Limb (tissue), 2 donors: ENCODE results near the gene SUSD2.
"Not testable (repeated sequence)": the region's sequence is repeated elsewhere in the genome, so short reads cannot be mapped to it uniquely, and the experiment has no call there.

Experiments
- DNase-seq, 2 donors: peaks; one replicate each; pipeline ENCODE4 v3.0.0-alpha.2; 2016; ENCODE audit errors: extremely low spot score in 2 of 2

The SUSD2 gene

DNA sequence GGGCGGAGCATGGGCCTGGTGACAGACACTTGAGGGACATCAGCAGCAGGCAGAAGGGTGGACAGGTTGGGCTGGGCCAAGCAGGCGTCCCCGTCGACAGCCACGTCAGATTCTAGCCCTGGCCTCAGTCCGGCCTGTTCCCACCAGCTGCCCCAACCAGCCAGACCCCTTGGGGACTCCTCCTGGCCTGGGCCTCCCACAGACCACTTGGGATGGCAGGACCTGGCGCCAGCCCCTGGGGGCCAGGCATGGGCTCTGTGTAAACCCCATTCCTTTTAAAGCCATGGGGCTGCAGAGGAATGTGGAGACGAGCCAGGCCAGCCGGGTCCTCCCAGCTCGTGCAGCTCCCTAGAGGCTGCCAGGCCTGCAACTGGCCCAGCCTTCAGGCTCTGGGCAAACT is 4.7 kb upstream of the SUSD2 start:
- no peak for DNase-seq

DNA sequence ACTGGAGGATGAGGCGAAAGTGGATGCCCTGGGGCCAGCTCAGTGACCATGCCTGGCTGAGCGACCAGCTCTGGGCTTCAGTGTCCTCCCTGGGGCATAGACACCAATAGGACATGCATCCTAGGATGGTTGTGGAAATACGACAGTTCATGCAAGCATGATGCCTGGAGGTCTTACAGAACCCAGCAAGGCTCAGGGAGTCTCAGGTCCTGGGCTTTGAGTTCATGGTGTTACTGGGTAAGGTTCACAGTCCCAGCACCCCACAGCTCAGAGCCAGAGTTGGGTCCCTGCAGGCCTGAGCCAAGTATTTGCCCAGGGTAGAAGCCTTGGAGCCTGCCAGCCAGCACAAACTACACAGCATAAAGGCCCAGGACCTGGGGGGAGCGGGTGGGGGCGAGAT is 4.2 kb upstream of the SUSD2 start:
- no peak for DNase-seq

DNA sequence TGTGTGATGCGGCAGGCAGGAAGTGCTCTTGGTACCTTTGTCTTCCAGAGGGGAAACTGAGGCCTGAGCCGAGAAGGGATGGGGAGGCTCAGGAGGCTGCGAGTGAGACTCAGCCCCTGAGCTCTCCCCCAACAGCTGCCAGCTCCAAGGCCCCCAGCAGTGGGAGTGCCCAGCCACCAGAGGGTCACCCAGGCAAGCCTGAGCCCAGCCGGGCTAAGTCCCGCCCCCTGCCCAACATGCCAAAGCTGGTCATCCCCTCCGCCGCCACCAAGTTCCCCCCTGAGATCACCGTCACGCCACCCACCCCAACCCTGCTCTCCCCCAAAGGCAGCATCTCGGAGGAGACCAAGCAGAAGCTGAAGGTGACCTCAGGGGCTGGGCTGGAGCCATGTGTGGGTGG is 3.8 kb upstream of the SUSD2 start:
- DNase-seq = no peak

DNA sequence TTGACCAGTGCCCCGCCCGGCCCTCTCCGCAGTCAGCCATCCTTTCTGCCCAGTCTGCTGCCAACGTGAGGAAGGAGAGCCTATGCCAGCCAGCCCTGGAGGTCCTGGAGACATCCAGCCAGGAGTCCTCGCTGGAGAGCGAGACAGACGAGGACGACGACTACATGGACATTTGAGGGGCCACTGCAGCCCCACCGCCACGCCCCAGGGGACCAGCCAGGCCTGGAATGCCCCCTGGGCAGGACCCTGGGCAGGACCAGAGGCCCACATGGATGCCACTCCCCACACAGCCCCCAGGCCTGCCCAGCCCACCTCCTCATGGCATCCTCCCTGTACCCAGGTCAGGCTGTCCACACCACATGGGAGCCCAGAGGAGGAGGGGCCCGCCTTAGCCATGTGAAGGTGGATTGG is 3.3 kb upstream of the SUSD2 start:
- DNase-seq = no peak

DNA sequence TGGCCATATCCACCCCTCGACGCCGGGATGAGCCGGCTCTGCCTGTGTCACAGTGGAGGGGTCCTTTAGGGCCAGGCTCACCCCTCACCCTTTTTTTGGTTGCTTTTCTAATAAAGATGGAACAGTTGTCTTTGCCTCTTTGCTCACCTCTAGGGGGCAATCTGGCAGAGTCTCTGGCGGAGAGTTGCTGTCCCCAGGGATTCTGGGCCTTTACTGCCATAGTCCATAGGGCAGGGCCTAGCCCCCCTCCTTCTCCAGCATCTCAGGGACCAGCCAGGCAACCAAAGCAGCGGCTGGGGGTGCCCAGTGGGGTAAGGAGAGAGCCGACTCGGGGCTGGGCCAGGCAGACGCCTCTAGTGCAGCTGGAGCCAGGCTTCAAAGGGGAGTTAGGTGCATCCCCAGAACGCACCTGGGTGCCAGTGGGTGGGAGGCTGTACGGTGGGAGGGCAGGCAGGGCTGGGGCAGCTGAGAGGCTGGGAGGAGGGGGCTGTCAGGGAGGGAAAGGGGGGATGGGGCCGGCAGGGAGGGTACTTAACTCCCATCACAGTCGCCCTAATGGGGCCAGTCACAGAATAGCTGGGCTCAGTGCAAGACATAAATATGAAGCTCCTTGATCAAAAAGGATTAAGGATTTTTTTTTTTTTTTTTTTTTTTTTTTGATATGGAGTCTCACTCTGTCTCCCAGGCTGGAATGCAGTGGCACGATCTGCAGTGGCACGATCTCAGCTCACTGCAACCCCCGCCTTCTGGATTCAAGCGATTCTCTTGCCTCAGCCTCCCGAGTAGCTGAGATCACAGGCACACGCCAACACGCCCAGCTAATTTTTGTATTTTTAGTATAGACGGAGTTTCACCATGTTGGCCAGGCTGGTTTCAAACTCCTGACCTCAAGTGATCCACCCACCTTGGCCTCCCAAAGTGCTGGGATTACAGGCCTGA is 2.5 kb upstream of the SUSD2 start:
- DNase-seq = no peak

DNA sequence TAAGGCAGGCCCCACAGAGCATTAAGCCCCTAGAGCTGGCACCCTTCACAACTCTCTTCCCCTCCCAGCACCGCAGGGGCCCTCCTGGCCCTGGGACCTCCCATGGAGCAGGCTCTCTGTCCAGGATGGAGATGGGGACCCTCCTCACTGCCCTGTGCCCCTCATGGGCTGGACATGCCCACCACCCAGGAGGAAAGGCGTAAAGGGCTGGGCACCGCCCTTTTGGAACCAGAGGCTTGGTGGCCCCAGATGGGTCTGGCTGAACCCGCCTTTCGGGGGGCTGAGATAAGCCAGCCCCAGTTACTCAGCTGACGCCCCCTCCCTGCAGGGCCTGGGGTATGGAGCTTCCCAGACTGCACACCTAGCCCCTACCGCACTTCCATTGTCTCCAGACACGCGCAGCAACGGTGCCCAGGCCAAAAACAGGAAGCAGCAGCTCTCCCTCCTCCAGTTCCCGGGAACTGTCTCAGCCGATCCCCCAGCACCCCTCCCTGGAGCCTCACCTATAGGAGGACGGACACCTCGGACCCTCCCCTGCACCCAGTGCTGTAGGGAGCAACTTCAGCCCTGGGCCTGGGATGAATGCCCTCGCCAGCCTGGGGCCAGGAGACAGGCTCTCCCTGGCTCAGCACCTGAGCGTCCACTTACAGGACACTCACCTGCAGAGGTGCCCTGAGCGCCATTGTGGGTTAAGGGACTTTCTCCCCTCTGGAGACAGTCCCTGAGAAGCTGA is 1.6 kb upstream of the SUSD2 start:
- DNase-seq = no peak

DNA sequence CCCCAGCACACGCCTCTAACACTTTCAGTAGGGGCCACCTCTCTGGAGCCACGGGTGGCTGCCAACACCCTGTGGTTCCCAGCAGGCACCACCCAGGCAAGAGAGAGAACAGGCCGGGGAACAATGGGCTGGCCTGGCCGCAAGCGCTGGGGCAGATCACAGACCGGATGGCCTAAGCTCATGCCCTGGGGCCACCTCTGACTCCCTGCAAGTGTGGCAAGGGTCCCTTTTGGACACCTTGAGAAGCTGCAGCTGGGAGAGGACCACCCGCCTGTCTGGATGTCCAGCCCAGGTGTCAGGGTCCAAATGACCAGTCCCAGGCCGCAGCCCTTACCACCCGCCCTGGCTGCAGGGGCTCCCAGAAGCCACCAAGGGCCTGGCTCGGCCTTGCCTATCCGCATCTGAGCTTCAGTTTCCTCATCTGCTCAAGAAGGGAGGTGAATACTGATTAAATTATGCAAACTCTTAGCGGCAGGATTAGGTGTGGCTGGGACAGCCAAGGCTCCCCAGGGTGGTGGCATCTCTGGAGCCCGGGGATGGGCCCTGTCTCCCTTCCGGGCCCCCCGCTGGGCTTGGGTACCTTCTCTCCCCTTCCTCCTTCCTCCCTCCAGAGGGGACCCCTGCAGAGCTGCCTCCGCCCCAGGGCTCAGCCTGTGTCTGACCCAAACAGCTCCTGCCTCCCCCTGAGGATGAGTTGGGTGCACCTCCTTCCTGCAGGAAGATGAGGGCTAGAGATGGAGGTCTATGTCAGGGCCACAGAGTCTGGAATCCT is 785 bp upstream of the SUSD2 start:
- DNase-seq = no peak

DNA sequence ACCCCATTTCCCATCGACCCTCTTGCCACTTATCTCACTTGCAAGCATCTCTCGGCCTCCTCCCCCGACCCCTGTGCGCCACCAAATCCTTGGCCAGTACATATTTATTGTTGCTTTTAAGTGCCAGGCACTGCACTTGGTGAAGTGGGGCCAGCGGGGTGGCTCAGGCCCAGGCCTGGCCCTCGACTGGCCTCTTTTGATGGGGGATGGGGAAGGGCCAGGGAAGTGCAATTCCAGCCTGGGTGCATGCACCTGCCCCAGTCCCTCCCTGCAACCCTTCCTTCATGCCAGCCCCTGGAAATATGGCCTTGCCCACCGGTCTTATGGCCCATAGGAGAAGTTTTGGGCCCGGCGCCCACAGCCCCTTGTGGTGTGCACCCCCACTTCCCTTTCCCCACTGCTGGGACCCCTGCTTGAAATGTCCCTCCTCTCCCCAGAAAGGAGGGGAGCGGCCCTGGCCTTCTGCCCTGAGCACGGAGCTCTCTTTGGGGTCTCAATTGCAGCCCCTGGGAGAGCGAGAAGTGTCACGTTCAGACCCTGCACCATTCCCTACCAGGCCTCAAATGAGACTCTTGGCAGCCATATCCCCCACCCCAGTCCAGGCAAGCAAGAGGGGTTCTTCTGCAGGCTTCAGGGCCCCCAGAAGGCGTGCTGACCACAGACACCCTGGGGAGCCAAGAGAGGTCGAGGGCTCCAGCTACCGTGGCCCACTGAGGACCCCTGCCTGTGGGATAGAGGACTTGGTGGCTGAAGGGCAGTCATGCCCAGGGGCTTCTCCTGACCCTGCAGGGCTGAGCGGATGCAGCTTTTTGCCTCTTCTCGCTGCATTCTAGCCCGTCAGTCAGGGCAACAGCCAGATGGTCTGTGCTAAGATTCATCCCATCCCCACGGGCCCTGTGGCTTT is 961 bp downstream of the SUSD2 start:
- no peak for DNase-seq

DNA sequence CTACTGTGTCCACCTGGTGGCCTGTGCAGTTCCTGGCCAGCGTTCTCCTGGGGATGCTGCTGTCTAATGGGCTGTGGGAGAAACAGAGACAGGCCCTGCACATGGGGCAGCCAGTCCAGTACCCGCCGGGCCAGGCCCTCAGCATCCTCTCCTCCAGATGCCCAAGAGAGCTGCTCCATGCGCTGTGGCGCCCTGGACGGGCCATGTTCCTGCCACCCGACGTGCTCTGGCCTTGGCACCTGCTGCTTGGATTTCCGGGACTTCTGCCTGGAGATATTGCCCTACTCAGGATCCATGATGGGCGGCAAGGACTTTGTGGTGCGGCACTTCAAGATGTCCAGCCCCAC is 1.6 kb downstream of the SUSD2 start:
- DNase-seq = not testable (repeated sequence)

DNA sequence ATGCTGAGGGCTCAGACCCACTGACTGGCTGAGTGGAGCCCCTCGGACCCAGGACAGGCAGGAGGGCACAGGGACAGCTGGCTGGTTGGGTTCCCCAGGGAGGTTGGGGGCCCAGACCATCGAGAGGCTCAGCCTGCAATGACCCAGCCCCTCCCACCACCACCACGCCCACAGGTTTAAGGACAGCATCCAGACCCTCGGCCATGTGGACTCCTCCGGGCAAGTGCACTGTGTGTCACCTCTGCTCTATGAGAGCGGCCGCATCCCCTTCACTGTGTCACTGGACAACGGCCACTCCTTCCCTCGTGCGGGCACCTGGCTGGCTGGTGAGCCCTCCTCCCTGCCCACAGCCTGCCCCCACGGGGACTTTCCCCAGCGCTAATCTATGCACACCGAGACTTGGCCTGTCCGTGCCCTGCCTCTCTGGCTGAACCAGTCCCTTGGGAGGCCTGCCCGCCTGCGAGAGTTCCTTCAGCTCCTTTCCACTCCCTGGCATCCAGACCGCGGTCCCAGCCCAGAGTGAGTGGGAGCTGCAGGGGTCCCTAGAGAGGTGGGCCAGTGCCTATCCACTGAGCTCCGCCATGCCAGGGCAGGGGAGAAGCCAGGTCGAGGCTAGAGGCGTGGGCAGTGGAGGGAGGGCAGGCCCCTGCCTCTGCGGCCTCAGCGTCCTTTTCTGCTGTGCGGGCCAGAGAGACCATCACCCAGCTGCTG is 2.2 kb downstream of the SUSD2 start:
- no peak for DNase-seq

DNA sequence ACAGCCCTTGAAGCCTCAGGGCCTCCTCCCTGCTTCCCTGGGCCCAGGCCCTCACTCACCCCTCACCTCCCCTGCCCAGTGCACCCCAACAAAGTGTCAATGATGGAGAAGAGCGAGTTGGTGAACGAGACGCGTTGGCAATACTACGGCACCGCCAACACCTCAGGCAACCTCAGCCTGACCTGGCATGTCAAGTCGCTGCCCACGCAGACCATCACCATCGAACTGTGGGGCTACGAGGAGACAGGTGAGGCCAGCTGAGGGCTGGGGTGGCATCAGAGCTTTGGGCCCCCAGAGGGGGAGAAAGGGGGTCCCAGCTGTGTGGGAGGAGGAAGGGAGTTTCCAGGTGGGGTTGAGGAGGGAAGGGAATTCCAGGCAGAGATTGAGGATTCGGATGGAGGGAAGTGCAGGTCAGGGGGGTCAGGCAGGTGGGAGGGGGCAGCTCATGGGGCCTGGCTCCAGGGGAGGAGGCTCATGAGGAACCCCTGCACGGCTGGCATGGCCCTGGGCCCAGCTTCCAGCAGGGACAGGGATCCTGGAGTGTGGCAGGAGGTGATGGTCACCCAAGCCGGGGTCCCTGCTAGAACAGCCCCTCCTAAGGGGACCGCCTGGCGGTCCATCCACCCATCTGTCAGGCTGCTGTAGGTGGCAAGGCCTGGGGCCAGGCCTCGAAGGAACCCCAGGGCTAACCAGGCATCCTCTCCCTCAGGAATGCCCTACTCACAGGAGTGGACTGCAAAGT is 2.9 kb downstream of the SUSD2 start:
- DNase-seq = no peak

DNA sequence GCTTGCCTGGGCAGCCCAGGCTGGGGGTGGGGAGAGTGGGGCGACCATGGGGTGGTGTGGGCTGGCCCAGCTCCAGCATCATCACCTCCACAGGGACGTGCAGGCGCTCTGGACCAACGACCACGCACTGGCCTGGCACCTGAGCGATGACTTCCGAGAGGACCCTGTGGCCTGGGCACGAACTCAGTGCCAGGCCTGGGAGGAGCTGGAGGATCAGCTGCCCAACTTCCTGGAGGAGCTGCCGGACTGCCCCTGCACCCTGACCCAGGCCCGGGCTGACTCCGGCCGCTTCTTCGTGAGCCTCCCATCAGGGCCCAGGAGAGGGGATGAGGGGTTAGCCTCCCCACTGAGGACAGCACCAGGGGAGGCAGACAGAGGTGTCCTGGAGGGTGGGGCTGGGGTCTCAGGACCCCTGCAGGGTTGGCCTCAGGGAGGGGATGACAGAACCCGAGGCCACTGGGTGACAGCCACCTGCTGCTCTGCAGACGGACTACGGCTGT is 3.8 kb downstream of the SUSD2 start:
- DNase-seq = peak in 1 of 2 donors; percentile 30

DNA sequence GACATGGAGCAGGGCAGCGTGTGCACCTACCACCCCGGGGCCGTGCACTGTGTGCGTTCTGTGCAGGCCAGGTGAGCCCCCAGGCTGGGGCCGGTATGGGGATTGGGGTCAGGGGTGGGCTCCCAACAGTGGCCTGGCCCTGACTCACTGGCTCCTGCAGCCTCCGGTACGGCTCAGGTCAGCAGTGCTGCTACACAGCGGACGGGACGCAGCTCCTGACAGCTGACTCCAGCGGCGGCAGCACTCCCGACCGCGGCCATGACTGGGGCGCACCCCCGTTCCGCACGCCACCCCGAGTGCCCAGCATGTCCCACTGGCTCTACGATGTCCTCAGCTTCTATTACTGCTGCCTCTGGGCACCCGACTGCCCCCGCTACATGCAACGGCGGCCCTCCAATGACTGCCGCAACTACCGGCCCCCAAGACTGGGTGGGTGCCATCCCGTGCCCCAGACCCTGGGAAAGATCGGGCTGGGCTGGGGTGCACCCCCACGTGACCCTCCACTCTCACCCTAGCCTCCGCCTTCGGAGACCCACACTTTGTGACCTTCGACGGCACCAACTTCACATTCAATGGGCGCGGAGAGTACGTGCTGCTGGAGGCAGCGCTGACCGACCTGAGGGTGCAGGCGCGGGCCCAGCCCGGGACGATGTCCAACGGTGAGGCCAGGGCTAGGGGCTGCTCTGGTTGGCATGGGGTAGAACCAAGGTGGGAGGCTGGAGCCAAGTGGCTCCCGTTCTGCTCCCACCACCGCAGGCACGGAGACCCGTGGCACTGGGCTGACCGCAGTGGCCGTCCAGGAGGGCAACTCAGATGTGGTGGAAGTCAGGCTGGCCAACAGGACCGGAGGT is 4.4 kb downstream of the SUSD2 start:
- no peak for DNase-seq

DNA sequence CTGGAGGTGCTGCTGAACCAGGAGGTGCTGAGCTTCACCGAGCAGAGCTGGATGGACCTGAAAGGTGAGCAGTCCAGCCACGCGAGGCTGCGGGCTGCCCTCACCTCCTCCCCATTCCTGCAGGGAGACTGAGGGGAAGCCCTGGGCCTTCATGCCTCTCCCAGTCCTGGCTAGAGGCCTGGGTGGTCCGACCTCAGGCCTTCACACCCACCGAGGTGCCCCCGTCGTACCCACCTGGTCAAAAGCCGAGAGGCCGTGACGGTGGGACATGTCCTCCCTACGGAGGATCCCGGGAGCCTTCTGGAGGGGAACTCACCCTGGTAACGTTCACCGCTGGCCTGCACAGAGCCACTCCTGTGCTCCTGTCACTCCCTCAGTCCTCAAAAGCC is 5.1 kb downstream of the SUSD2 start:
- no peak for DNase-seq

DNA sequence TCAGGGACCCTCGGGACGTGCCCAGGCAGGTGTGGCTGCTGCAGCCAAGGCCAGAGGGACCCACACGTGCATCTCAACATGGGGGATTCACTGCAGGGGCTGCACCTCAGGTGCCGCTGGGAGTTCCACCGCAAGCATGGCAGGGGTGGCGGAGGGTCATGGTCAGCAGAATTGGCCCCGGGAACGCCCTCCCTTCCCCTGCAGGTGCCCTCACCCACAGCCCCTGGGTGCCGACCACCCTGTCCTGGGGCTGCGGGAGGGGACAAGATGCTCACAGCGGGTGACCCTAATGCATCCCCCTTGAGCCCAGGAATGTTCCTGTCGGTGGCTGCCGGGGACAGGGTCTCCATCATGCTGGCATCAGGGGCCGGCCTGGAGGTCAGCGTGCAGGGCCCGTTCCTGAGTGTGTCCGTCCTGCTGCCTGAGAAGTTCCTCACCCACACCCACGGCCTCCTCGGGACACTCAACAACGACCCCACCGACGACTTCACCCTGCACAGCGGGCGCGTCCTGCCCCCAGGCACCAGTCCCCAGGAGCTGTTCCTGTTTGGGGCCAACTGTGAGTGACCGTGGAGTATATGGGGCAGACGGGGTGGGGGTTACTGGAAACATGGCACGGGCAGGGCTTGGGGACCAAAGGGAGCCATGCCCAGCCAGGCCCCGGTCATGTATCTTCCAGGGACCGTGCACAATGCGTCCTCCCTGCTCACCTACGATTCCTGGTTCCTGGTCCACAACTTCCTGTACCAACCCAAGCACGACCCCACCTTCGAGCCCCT is 5.8 kb downstream of the SUSD2 start:
- DNase-seq = peak in 1 of 2 donors; percentile 27

DNA sequence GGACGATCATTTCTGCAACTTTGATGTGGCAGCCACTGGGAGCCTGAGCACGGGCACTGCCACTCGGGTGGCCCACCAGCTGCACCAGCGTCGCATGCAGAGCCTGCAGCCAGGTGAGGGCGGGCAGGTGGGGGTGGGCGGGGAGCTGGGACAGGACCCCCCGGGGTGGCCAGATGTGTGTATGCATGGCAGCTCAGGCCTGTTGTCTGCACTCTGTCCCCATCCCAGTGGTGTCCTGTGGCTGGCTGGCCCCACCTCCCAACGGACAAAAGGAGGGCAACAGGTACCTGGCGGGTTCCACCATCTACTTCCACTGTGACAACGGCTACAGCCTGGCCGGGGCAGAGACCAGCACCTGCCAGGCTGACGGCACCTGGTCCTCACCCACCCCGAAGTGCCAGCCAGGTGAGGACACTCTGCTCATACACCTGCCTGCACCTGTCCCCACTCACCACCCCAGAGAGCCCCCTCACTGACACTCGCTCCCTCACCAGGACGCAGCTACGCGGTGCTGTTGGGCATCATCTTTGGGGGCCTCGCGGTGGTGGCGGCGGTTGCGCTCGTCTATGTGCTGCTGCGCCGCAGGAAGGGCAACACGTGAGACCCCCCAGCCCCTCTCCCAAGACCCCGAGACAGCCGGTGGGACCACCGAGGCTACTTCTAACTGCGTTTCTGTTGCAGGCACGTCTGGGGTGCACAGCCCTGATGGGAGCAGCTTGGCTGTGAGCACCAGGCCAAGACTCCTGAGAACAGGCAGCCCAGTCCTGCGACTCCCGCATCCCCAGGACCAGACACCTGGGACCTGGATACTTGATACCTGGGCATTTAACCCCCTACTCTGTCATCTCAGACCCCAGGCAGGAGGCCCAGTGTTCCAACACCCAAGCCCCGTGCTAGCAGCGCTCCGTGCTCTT is 6.7 kb downstream of the SUSD2 start:
- DNase-seq = peak in 1 of 2 donors; percentile 26
